ENCODE measurements around the gene UNC45B. TPM values are rescaled to one million over a fixed set of nuclear protein-coding genes. Genes with fewer than 3 reads are reported as not detected.
A peak's percentile ranks its signal among the peaks of the same experiment; 100 is the strongest.

The UNC45B gene
- total RNA-seq, 2 donors from 2014 or later, result 118 to 131 TPM

DNA sequence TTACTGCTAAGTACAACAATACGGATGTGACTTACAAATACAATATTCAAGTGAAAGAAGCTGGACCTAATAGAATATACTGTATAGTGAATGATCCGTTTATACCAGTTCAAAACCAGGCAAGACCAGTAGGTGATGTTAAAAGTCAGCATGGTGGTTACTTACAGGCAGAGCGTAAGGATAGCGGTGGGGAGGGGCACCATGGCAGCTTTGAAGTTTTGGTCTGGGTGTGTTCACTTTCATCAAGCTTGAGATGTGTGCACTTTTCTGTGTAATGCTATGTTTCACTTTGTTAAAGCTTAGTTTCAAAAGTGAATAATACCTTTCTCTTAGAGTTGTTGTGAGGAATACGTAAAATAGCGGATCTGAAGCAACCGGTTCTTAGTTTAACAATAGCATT lies 63.1 kb downstream of the UNC45B start:
- no peak for TF ChIP-seq CTCF (IDR thresholded peaks at IDR 0.05)
- no peaks in the 10 kb centered on the region for H3K27me3 ChIP-seq
- no peak overlapping the region for H3K4me3 ChIP-seq
- H3K36me3 ChIP-seq, result no peaks in the 10 kb centered on the region
- peaks cover 0 to 5% of the 10 kb centered on the region in 2 donors for H3K4me1 ChIP-seq
- H3K27ac ChIP-seq, result no peak overlapping the region
- no peak for DNase-seq (ENCODE audit: low spot score)
- H3K9me3 ChIP-seq, result no peaks in the 10 kb centered on the region

DNA sequence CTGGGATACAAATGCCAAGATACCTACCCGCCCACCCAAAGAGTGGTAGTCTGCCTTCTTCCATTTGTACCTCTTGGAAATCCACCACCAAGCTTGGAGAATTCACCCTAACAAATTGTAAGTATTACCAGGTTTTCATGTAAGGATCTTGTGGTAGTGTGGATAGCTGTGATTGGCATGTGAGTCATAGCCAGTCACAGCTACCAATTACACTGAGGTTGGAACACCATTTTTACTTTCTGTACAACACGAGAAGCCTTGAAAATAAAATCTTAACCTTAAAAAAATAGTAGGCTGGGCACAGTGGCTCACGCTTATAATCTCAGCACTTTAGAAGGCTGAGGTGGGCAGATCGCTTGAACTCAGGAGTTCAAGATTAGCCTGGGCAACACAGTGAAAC lies 65.1 kb downstream of the UNC45B start:
- no peak for DNase-seq (ENCODE audit: low spot score)
- H3K4me1 ChIP-seq, result peaks cover 0 to 5% of the 10 kb centered on the region in 2 donors
- no peaks in the 10 kb centered on the region for H3K36me3 ChIP-seq
- no peaks in the 10 kb centered on the region for H3K27me3 ChIP-seq
- TF ChIP-seq CTCF (IDR thresholded peaks at IDR 0.05), result no peak
- H3K9me3 ChIP-seq, result no peaks in the 10 kb centered on the region
- H3K27ac ChIP-seq, result no peak overlapping the region
- no peak overlapping the region for H3K4me3 ChIP-seq

GRCh38 chr17:35213412-35213940 lies 65.9 kb downstream of the UNC45B start:
- Histone ChIP-seq H3K4me3 (no peak overlapping the region), H3K27ac (peak overlapping the region; percentile 11 to 35), H3K27me3 (no peaks in the 10 kb centered on the region), H3K4me1 (peaks cover 0 to 9% of the 10 kb centered on the region in 2 donors), H3K36me3 (no peaks in the 10 kb centered on the region), H3K9me3 (no peaks in the 10 kb centered on the region)
- DNase-seq (ENCODE audit: low spot score), result no peak
- no peak for TF ChIP-seq CTCF (IDR thresholded peaks at IDR 0.05)

DNA sequence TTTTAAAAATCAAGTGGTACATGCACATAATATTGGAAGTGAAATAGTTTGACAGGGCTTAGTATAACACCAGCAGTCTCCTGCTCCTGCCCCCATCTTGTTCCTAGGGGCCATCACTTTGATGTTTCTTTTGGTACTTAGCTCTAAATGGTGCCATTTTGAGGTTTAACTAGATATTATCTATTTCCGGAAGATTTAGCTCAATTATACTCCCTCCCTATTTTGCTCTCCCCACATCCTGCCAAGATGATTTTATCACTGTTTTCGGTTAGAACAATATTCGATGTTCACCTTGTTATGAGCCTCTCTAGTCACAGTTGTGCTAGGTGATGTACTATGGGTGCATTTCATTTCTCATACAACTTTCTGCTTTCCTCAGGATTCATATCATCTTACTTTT lies 66.6 kb downstream of the UNC45B start:
- H3K27ac ChIP-seq, result no peak overlapping the region
- no peak for TF ChIP-seq CTCF (IDR thresholded peaks at IDR 0.05)
- H3K4me3 ChIP-seq, result no peak overlapping the region
- DNase-seq (ENCODE audit: low spot score), result no peak
- no peaks in the 10 kb centered on the region for H3K27me3 ChIP-seq
- no peaks in the 10 kb centered on the region for H3K36me3 ChIP-seq
- peaks cover 0 to 12% of the 10 kb centered on the region in 2 donors for H3K4me1 ChIP-seq
- no peaks in the 10 kb centered on the region for H3K9me3 ChIP-seq

DNA sequence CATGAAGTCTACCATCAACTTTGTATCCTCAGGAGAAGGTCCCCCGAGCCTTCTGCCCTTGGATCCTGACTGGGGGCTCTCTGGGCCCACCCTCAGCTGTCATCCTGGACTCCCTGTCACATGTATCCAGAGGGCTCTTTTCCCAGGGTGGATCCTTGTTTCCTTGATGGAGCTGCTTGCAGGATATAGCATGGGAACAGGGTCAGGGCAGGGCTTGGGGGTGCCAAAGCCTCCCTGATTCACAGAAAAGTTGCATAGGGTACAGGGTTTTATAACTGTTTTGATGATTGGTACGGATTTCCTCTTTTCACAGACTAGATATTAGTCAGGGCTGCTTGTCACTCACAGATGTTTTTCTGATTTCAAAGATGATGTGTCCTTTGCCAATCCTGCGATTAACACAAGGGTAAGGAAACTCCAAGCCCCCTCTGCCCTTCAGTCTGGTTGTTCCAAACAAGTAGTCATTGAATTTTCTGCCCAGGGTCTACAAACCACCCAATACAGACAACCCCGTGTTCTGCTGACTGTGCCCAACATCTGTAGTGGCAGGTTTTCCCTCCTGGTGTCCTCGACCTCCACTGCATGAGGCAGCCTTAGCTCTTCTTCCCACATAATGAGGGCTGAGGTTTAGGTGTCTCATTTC lies 67.1 kb downstream of the UNC45B start:
- H3K9me3 ChIP-seq, result no peaks in the 10 kb centered on the region
- peaks cover 0 to 16% of the 10 kb centered on the region in 2 donors for H3K4me1 ChIP-seq
- no peak for DNase-seq (ENCODE audit: low spot score)
- no peak overlapping the region for H3K27ac ChIP-seq
- H3K27me3 ChIP-seq, result no peaks in the 10 kb centered on the region
- H3K36me3 ChIP-seq, result no peaks in the 10 kb centered on the region
- no peak for TF ChIP-seq CTCF (IDR thresholded peaks at IDR 0.05)
- H3K4me3 ChIP-seq, result no peak overlapping the region

GRCh38 chr17:35217107-35217506 lies 69.5 kb downstream of the UNC45B start:
- no peak for TF ChIP-seq CTCF (IDR thresholded peaks at IDR 0.05)
- Histone ChIP-seq H3K27me3 (no peaks in the 10 kb centered on the region), H3K36me3 (no peaks in the 10 kb centered on the region), H3K4me1 (peaks cover 0 to 17% of the 10 kb centered on the region in 2 donors), H3K9me3 (no peaks in the 10 kb centered on the region), H3K27ac (no peak overlapping the region), H3K4me3 (no peak overlapping the region)
- no peak for DNase-seq (ENCODE audit: low spot score)

Data from right atrium auricular region (tissue), 2 donors.